Fibroblast of pulmonary artery (primary cell): ENCODE results near the gene TMEM116.

Experiments used
- DNase-seq: peaks from one replicate; pipeline ENCODE4 v3.0.0-alpha.2; 2010; ENCODE audit warnings: low read depth
- H3K4me3 ChIP-seq: replicated peaks from 2 replicates; pipeline ENCODE4 v1.5.1; 2011; ENCODE audit warnings: low read depth, mild to moderate bottlenecking, control low read depth, low read length, moderate library complexity
- TF ChIP-seq, protein P1 (sequence below): IDR thresholded peaks from 2 replicates; pipeline ENCODE4 v1.5.1; 2011; ENCODE audit warnings: mild to moderate bottlenecking, control low read depth, low read length, inconsistent platforms; ENCODE audit errors: missing control alignments

The TMEM116 gene

DNA sequence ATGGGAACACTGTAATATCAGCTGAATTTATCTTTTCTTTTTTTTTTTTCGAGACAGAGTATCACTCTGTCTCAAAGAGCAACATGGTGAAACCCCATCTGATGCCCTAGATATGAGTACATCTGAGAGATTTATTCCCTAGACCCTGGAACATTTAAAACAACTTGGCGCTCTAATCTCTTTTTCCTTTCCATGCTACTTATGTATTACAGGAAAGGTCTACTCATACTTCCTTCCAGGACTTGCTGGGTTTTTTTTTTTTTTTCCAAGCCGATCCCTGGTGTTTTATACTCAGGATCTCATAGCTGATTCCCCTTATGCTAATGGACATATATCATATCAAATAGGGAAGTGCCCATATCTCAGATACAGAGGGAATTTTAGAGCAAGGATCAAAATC, 87.8 kb downstream of the TMEM116 start:
- TF ChIP-seq, protein P1, sequence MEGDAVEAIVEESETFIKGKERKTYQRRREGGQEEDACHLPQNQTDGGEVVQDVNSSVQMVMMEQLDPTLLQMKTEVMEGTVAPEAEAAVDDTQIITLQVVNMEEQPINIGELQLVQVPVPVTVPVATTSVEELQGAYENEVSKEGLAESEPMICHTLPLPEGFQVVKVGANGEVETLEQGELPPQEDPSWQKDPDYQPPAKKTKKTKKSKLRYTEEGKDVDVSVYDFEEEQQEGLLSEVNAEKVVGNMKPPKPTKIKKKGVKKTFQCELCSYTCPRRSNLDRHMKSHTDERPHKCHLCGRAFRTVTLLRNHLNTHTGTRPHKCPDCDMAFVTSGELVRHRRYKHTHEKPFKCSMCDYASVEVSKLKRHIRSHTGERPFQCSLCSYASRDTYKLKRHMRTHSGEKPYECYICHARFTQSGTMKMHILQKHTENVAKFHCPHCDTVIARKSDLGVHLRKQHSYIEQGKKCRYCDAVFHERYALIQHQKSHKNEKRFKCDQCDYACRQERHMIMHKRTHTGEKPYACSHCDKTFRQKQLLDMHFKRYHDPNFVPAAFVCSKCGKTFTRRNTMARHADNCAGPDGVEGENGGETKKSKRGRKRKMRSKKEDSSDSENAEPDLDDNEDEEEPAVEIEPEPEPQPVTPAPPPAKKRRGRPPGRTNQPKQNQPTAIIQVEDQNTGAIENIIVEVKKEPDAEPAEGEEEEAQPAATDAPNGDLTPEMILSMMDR, result no peak
- no peak overlapping the region for H3K4me3 ChIP-seq
- no peak for DNase-seq

DNA sequence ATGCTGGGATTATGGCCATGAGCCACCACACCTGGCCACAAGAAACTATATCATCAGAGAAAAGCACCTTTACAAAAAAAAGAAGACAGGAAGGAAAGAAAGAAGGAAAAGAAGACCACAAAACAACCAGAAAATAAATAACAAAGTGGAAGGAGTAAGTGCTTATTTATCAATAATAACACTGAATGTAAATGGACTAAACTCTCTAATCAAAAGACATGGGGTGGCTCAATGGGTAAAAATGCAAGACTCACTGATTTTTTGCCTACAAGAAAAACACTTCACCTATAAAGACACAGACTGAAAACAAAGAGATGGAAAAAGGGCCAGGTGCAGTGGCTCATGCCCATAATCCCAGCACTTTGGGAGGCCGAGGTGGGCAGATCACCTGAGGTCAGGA, 105.2 kb downstream of the TMEM116 start:
- no peak for DNase-seq
- TF ChIP-seq, protein P1, result no peak
- H3K4me3 ChIP-seq, result no peak overlapping the region

DNA sequence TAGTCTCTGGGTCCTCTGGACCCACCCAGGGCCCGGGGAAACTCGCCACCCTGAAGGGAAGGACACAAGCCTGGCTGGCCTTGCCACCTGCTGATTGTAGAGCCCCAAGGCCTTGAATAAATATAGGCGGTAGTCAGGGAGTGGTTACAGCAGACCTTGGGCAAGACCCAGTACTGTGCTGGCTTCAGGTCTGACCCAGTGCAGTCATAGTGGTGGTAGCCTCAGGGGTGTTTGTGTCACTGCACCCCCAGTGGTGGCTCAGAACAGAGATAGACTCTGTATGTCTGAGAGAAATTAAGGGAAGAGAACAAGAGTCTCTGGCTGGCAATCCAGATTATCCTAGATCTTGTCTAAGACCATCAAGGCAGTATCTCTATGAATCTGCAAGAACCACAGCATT, 107.5 kb downstream of the TMEM116 start:
- H3K4me3 ChIP-seq, result no peak overlapping the region
- no peak for DNase-seq
- TF ChIP-seq, protein P1, result no peak

DNA sequence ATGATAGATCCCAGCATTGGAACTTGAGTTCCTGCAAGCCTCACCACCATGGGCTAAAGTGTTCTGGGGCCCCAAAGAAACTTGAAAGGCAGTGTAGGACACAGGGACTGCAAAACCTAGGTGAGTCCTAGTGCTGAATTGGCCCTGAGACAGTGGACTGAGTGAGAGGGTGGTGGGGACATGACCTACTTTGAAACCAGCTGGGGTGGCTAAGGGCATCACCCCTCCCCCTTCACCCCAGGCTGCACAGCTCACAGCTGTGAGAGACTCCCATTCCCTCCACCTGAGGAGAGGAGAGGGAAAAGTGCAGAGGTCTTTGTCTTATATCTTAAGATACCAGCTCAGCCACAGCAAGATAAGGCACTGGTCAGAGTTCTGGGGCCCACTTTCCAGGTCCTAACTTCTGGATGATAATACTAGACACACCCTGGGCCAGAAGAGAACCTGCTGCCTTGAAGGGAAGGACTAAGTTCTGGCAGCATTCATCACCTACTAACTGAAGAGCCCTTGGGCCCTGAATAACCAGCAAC, 108.5 kb downstream of the TMEM116 start:
- H3K4me3 ChIP-seq, result no peak overlapping the region
- TF ChIP-seq, protein P1, result no peak
- DNase-seq, result no peak

DNA sequence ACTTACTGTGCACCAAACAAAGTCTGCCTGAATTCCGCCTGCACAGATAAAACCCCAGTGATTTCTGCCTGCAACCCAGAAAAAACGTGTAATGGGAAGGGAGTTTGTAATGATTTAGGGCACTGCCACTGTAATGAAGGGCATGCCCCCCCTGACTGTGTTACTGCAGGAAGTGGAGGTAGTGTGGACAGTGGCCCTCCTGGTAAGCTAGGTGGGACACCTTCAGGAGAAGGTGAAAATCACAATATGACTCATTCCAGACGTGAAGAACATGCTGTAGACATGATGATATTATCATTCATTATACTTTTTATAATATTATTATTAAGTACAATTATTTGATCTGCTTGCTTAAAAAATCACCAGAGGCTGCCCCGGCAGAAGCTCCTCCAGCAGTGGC, 111.8 kb downstream of the TMEM116 start:
- TF ChIP-seq, protein P1, result no peak
- H3K4me3 ChIP-seq, result no peak overlapping the region
- no peak for DNase-seq

DNA sequence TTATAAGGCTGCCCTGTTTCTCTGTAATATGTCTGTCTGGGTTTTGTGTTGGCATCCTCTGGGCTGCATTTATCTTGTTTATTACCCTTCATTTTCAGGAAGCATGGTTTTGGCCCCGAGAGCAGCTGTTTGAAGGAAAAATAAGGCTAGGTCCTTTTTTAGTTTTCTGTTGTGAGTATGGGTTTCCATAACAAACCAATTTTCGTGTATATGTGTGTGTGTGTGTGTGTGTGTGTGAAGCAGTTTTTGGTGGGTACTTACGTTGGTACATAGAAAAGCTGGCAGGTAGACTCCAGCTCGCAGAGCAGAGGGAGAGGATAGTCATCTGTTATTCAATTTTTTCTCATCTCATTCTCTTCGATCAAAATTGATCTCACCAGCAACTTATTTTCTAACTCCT, 118.4 kb downstream of the TMEM116 start:
- TF ChIP-seq, protein P1, result no peak
- H3K4me3 ChIP-seq, result no peak overlapping the region
- no peak for DNase-seq

DNA sequence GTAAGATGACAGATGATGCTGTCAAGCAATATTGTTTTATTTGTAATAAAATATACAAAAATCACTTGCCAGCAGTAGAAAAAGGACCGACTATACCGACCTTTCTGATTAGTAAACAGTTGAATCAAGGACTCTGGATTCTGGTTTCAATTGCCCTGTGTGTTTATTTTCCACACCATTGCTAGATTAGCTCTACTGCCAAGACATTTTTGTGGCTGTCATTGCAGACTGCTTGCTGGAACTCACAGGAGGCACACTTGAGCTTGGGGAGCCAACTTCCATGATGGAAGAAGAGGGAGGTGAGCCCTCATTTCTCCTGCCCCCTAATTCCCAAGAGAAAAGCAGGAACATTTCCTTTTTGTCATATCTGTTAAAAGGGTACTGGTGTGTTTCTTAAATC, 119.7 kb downstream of the TMEM116 start:
- TF ChIP-seq, protein P1, result no peak
- H3K4me3 ChIP-seq, result no peak overlapping the region
- no peak for DNase-seq
